AG04450 (cell line): ENCODE results near the gene CEPT1. TPM values are rescaled to one million over a fixed set of nuclear protein-coding genes. Genes with fewer than 3 reads are reported as not detected.

Experiments
- CTCF ChIA-PET: fragments of 300-600, 350-600 bp; formaldehyde crosslinking; extraction: SDS; loops from one replicate; lab custom pipeline; 2022; ENCODE audit warnings: antibody characterized with exemption, inconsistent platforms; lab: Charles Lee
- POLR2A ChIA-PET: fragments of 350-600 bp; formaldehyde crosslinking; extraction: SDS; loops from one replicate; lab custom pipeline; 2021; ENCODE audit warnings: antibody characterized with exemption, inconsistent platforms; lab: Yijun Ruan, JAX
- DNase-seq: peaks from one replicate; pipeline ENCODE4 v3.0.0-alpha.2; 2011; ENCODE audit warnings: low read depth, low spot score
- H3K27ac ChIP-seq: one replicate; pipeline ENCODE4 v1.5.1; 2012; ENCODE audit warnings: low read depth, low read length, control low read depth
- H3K27me3 ChIP-seq: one replicate; pipeline ENCODE4 v1.6.0; 2012; ENCODE audit warnings: low read length; ENCODE audit not compliant: control insufficient read depth, insufficient read depth
- H3K4me3 ChIP-seq: 2 replicates; pipeline ENCODE4 v1.5.1; 2011; ENCODE audit warnings: mild to moderate bottlenecking, low read depth, low read length, control low read depth
- H3K9me3 ChIP-seq: 2 replicates; pipeline ENCODE4 v1.5.1; 2012; ENCODE audit warnings: low read length; ENCODE audit not compliant: control insufficient read depth, insufficient read depth
- polyA plus RNA-seq: library from polyadenylated mRNA; depleted of rRNA; stranded (reverse); fragments of >200 nt; gene quantifications from 2 replicates; pipeline ENCODE4 v1.2.3, GENCODE V29; 2011
- TF ChIP-seq, protein P1 (sequence below): IDR thresholded peaks from 2 replicates; pipeline ENCODE4 v1.5.1; 2011; ENCODE audit warnings: low read depth, low read length, control low read depth, inconsistent platforms

Gene CEPT1
- polyA plus RNA-seq, 1 experiment, result 28.6 TPM

DNA sequence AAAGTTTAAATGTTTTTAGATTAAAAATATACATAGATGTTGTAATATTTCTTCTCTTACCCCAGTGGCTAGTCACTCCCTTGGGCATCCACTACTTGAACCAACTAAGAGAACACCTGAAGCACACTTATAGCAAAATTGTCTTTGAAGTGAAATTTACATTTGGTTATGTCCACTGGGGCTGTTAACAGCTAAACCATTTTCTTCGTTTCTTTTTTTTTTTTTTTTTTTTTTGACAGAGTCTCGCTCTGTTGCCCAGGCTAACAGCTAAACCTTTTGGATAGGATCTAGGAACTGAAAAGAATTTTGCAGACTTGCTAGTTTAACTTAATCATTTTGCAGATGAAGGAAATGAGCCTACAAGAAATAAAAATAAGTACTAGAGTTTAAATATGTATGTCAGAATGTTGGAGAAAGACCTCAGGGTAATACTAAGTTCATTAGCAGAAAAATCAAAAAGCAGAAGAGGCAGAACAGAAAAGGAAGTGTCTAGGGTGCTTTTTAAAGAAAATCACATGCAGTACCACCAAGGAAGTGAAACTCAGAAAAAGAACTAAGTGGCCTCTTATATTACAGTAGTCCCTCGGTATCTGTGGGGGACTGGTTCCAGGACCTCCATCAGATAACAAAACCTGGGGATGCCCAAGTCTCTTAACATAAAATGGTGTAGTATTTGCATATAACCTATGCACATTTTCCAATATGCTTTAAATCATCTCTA lies 11.9 kb upstream of the CEPT1 start:
- Histone ChIP-seq H3K9me3 (no peaks in the 10 kb centered on the region), H3K27me3 (no peaks in the 10 kb centered on the region), H3K4me3 (no peak overlapping the region), H3K27ac (no peak overlapping the region)
- TF ChIP-seq, protein P1, sequence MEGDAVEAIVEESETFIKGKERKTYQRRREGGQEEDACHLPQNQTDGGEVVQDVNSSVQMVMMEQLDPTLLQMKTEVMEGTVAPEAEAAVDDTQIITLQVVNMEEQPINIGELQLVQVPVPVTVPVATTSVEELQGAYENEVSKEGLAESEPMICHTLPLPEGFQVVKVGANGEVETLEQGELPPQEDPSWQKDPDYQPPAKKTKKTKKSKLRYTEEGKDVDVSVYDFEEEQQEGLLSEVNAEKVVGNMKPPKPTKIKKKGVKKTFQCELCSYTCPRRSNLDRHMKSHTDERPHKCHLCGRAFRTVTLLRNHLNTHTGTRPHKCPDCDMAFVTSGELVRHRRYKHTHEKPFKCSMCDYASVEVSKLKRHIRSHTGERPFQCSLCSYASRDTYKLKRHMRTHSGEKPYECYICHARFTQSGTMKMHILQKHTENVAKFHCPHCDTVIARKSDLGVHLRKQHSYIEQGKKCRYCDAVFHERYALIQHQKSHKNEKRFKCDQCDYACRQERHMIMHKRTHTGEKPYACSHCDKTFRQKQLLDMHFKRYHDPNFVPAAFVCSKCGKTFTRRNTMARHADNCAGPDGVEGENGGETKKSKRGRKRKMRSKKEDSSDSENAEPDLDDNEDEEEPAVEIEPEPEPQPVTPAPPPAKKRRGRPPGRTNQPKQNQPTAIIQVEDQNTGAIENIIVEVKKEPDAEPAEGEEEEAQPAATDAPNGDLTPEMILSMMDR, result no peak
- DNase-seq, result no peak
- ChIA-PET CTCF (interaction anchor here (0.7 to 2.3 kb wide), 2 partner anchors 95 to 97 kb away, joined by 4 to 6 read pairs; no protein-coding TSS in a partner anchor), POLR2A (no interaction called here)

DNA sequence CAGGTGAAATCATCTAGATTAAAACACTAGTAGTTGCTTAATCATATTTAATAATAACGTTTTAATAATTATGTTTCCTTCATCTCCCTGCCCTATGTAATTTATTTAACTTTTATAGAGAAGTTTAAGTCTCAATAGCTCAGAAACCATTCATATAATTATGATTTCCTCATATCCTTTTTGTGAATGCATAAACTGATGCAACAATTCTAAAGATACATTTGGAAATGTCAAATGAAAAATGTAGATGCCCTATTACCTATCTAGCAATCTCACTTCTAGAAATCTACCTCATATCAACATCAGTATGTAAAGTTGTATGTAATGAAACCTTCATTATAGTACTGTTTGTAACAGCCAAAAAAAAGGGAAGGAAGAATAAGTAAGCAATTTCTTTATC lies 10.6 kb upstream of the CEPT1 start:
- Histone ChIP-seq H3K27me3 (no peaks in the 10 kb centered on the region), H3K27ac (no peak overlapping the region), H3K4me3 (no peak overlapping the region), H3K9me3 (no peaks in the 10 kb centered on the region)
- ChIA-PET POLR2A (no interaction called here), CTCF (no interaction called here)
- no peak for DNase-seq
- TF ChIP-seq, protein P1, result no peak

DNA sequence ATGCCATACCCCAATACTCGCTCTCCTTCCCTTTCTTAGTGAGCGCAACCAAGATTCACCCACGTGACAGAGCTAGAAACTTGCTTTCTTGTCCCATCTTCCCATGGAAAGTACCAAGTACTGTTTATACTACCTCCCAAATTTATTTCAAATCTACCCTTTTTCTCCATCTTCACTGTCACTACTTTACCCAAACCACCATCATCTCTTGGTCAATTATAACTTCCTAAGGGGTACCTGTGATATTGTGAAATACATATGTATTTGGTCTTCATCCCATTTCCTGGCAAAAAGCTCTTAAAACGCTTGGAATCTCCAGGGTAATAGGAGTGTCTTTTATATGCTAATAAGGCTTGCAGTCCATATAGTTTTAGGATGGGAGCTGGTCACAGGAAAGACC lies 8.3 kb upstream of the CEPT1 start:
- CTCF ChIA-PET, result interaction anchor here (0.9 kb wide), 1 partner anchor 9 kb away, joined by 3 read pairs; no protein-coding TSS in a partner anchor
- Histone ChIP-seq H3K27ac (no peak overlapping the region), H3K9me3 (no peaks in the 10 kb centered on the region), H3K4me3 (no peak overlapping the region), H3K27me3 (no peaks in the 10 kb centered on the region)
- TF ChIP-seq, protein P1, result no peak
- DNase-seq, result no peak
- POLR2A ChIA-PET, result no interaction called here

DNA sequence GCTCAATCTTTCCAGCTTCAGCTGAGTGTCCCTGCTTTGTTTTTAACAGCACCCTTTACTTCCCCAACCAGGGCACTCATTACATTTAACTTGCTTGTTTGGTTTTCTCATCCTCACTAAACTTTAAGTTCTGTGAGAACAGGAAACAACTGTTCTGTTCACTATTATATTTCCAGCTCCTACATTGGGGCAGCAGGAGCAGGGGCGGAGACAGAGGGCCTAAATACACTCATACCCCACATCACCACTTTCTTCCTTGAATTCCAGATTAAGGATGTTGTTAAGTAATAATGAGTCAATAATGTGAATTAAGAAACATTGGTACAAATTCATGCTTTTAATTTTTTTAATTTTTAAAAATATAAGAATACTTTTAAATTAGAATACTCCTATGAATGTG lies 6.2 kb upstream of the CEPT1 start:
- TF ChIP-seq, protein P1, result no peak
- CTCF ChIA-PET, result no interaction called here
- H3K27ac ChIP-seq, result no peak overlapping the region

DNA sequence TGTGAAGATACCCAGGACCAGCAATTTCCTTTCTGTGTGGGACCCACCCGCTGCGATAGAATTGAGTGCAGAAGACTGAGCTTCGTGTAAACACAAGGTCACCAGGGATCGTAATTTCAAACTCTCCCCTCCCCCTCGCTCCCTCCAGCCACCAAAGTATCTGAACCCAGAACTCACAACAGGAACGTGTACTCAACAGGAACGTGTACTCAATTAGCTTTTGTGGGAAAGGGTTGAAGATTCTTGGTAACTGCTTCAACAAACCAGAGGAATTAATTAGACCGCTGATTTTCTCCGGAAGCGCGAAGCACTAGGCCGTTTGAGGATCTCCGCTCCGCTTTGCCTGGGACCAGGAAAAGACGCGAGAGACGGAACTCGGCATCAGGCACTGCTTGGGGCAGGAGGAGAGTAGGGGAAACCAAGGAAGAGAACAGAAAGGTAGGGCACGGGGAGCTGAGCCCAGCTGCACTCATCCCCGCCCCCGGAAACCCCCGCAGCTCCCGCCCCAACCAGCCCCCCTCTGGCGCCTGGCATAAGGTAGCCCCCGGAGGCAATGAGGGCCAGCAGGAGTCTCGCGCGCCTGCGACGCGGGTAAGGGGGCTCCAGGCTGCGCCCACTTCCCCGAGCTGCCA lies 583 bp upstream of the CEPT1 start:
- Histone ChIP-seq H3K27ac (peak overlapping the region; percentile 83), H3K9me3 (peaks cover 4% of the 10 kb centered on the region; the same call in 1 of the 2 replicates), H3K27me3 (no peaks in the 10 kb centered on the region), H3K4me3 (peak overlapping the region; percentile 85)
- CTCF ChIA-PET, result interaction anchor here (0.5 to 1.0 kb wide), 3 partner anchors 108 to 1359 kb away, joined by 3 to 5 read pairs (median 4); no protein-coding TSS in a partner anchor
- POLR2A ChIA-PET, result interaction anchor here (0.6 to 2.7 kb wide), 3 partner anchors 52 to 309 kb away, joined by 4 to 11 read pairs (median 4); partner anchors contain the start of genes LRIF1 and WDR77
- no peak for DNase-seq
- TF ChIP-seq, protein P1, result no peak

More for the DNA sequence above, 6.2 kb upstream of the CEPT1 start:
- H3K4me3 ChIP-seq, result no peak overlapping the region
- no peaks in the 10 kb centered on the region for H3K9me3 ChIP-seq
- H3K27me3 ChIP-seq, result no peaks in the 10 kb centered on the region
- POLR2A ChIA-PET, result no interaction called here
- DNase-seq, result no peak
